H1 (cell line): ENCODE data around the gene SIM2. TPM values are rescaled to one million over a fixed set of nuclear protein-coding genes. Genes with fewer than 3 reads are reported as not detected.

ENCODE experiments used
- CTCF ChIA-PET: fragments of 300-600 bp; sonication (Branson Sonifier 250); formaldehyde crosslinking; loops from one replicate; lab custom pipeline; 2021; ENCODE audit not compliant: partially characterized antibody; lab: Charles Lee
- POLR2A ChIA-PET: fragments of 300-600 bp; sonication (Branson Sonifier 250); formaldehyde crosslinking; loops from one replicate; lab custom pipeline; 2021; ENCODE audit warnings: inconsistent platforms; ENCODE audit not compliant: partially characterized antibody; lab: Charles Lee
- DNase-seq, 2 experiments: peaks; one replicate each; pipeline versions ENCODE4 v3.0.0 to v3.0.0-alpha.2; 2010 to 2022; ENCODE audit warnings: low spot score in 2 of 2, low read depth in 1 of 2, mixed read lengths in 1 of 2
- FAIRE-seq: peaks from 2 replicates; lab custom pipeline; 2011; peaks lifted over from hg19 to GRCh38; lab: Jason Lieb, UNC
- H2AFZ ChIP-seq: 2 replicates; pipeline ENCODE4 v1.8.1; 2012; ENCODE audit warnings: low read length, inconsistent platforms
- H2AK5ac ChIP-seq: 2 replicates; pipeline ENCODE4 v1.6.1; 2013; ENCODE audit warnings: low read depth, low read length
- H2BK120ac ChIP-seq: replicated peaks from 2 replicates; pipeline ENCODE3; 2013; ENCODE audit warnings: low read depth, low read length, inconsistent platforms
- H2BK12ac ChIP-seq: 2 replicates; pipeline ENCODE4 v1.6.1; 2013; ENCODE audit warnings: low read depth, low read length
- H2BK15ac ChIP-seq: 2 replicates; pipeline ENCODE4 v1.6.1; 2013; ENCODE audit warnings: low read length
- H2BK20ac ChIP-seq: 2 replicates; pipeline ENCODE4 v1.6.1; 2013; ENCODE audit warnings: low read length
- H2BK5ac ChIP-seq: 2 replicates; pipeline ENCODE4 v1.6.1; 2013; ENCODE audit warnings: low read depth, low read length
- H3K14ac ChIP-seq: 2 replicates; pipeline ENCODE4 v1.6.1; 2013; ENCODE audit warnings: inconsistent platforms; ENCODE audit not compliant: insufficient read length
- H3K18ac ChIP-seq: 2 replicates; pipeline ENCODE4 v1.6.1; 2013; ENCODE audit warnings: low read length; ENCODE audit errors: extremely low read depth
- H3K23ac ChIP-seq: 2 replicates; pipeline ENCODE4 v1.6.1; 2013; ENCODE audit warnings: inconsistent platforms; ENCODE audit not compliant: insufficient read length
- H3K23me2 ChIP-seq: 2 replicates; pipeline ENCODE4 v1.6.1; 2013; ENCODE audit warnings: low read depth, low read length
- H3K27ac ChIP-seq: 2 replicates; pipeline ENCODE4 v1.6.1; 2011; ENCODE audit warnings: low read depth, low read length, inconsistent platforms
- H3K27me3 ChIP-seq, 4 experiments: replicated peaks in 1 of 4; 1 replicate in 1 of 4; 2 replicates in 3 of 4; pipeline versions ENCODE4 v1.6.1 to v1.8.1; 2011 to 2013; ENCODE audit warnings: low read length in 3 of 4, mild to moderate bottlenecking in 3 of 4, inconsistent platforms in 2 of 4, mixed read lengths in 2 of 4, moderate library complexity in 1 of 4; ENCODE audit not compliant: control insufficient read depth in 3 of 4, insufficient read depth in 3 of 4; ENCODE audit errors: extremely low read depth in 1 of 4
- H3K36me3 ChIP-seq, 4 experiments: 2 replicates each; pipeline versions ENCODE4 v1.6.1 to v1.8.1; 2011 to 2013; ENCODE audit warnings: mild to moderate bottlenecking in 4 of 4, low read length in 3 of 4, moderate library complexity in 2 of 4, control low read depth in 1 of 4, inconsistent platforms in 1 of 4; ENCODE audit not compliant: insufficient read depth in 4 of 4, control insufficient read depth in 2 of 4
- H3K4ac ChIP-seq: replicated peaks from 2 replicates; pipeline ENCODE3; 2013; ENCODE audit warnings: low read length, low read depth, mixed read lengths, inconsistent platforms; ENCODE audit not compliant: insufficient read length
- H3K4me1 ChIP-seq, 4 experiments: replicated peaks in 1 of 4; 1 replicate in 1 of 4; 2 replicates in 3 of 4; pipeline versions ENCODE4 v1.6.1 to v1.8.1; 2011 to 2013; ENCODE audit warnings: low read length in 3 of 4, inconsistent platforms in 2 of 4, mixed read lengths in 1 of 4; ENCODE audit not compliant: insufficient read depth in 4 of 4, control insufficient read depth in 3 of 4
- H3K4me2 ChIP-seq, 2 experiments: 2 replicates each; pipeline versions ENCODE4 v1.6.1 to v1.8.1; 2011 to 2013; ENCODE audit warnings: low read depth in 2 of 2, low read length in 2 of 2, control low read depth in 1 of 2, inconsistent platforms in 1 of 2, mild to moderate bottlenecking in 1 of 2; ENCODE audit not compliant: insufficient read depth in 1 of 2
- H3K4me3 ChIP-seq, 4 experiments: fragments of 200-600, 300-600 bp in 1 of 4; sonication (generic), shearing (Covaris generic), sonication (Bioruptor Twin) in 1 of 4; 2 replicates each; pipeline versions ENCODE4 v1.5.1 to v1.8.1; 2011 to 2016; ENCODE audit warnings: low read length in 4 of 4, low read depth in 3 of 4, control low read depth in 2 of 4, inconsistent platforms in 2 of 4, mild to moderate bottlenecking in 2 of 4, mixed read lengths in 1 of 4, moderate library complexity in 1 of 4; ENCODE audit not compliant: insufficient read depth in 2 of 4; ENCODE audit errors: extremely low read depth in 1 of 4
- H3K56ac ChIP-seq: replicated peaks from 2 replicates; pipeline ENCODE3; 2013; ENCODE audit warnings: low read depth, mild to moderate bottlenecking, mixed read lengths, low read length, inconsistent platforms; ENCODE audit not compliant: insufficient read length
- H3K79me1 ChIP-seq: 2 replicates; pipeline ENCODE4 v1.6.1; 2013; ENCODE audit warnings: low read depth, low read length, control low read depth
- H3K79me2 ChIP-seq, 2 experiments: 2 replicates each; pipeline versions ENCODE4 v1.6.1 to v1.8.1; 2012 to 2013; ENCODE audit warnings: low read length in 2 of 2, mild to moderate bottlenecking in 2 of 2, inconsistent platforms in 1 of 2; ENCODE audit not compliant: insufficient read depth in 2 of 2, control insufficient read depth in 1 of 2
- H3K9ac ChIP-seq, 4 experiments: replicated peaks in 1 of 4; 1 replicate in 1 of 4; 2 replicates in 3 of 4; pipeline versions ENCODE4 v1.6.1 to v1.8.1; 2011 to 2013; ENCODE audit warnings: low read depth in 3 of 4, low read length in 3 of 4, control low read depth in 2 of 4, mild to moderate bottlenecking in 2 of 4, moderate library complexity in 2 of 4, inconsistent platforms in 1 of 4; ENCODE audit errors: extremely low read depth in 1 of 4
- H3K9me3 ChIP-seq, 2 experiments: 2 replicates each; pipeline versions ENCODE4 v1.6.1 to v1.8.1; 2012 to 2013; ENCODE audit warnings: mild to moderate bottlenecking in 2 of 2, moderate library complexity in 2 of 2, control low read depth in 1 of 2, inconsistent platforms in 1 of 2, low read depth in 1 of 2, low read length in 1 of 2, mixed read lengths in 1 of 2; ENCODE audit not compliant: insufficient read depth in 2 of 2
- H4K20me1 ChIP-seq, 2 experiments: replicated peaks in 1 of 2; 2 replicates each; pipeline versions ENCODE3 to v1.8.1; 2011 to 2013; ENCODE audit warnings: inconsistent platforms in 2 of 2, low read length in 2 of 2, mild to moderate bottlenecking in 1 of 2; ENCODE audit not compliant: insufficient read depth in 2 of 2, control insufficient read depth in 1 of 2
- H4K5ac ChIP-seq: 2 replicates; pipeline ENCODE4 v1.6.1; 2013; ENCODE audit warnings: low read length, low read depth, mixed read lengths, inconsistent platforms; ENCODE audit not compliant: insufficient read length
- H4K8ac ChIP-seq: 2 replicates; pipeline ENCODE4 v1.8.0; 2013; ENCODE audit warnings: mild to moderate bottlenecking, moderate library complexity, low read length, inconsistent platforms; ENCODE audit not compliant: insufficient read depth; ENCODE audit errors: extremely low read depth
- H4K91ac ChIP-seq: replicated peaks from 2 replicates; pipeline ENCODE3; 2013; ENCODE audit warnings: low read length, mixed read lengths, inconsistent platforms; ENCODE audit not compliant: insufficient read length
- RFX5 ChIP-seq: IDR thresholded peaks from 2 replicates; pipeline ENCODE4 v1.6.1; 2011; ENCODE audit warnings: low read depth, low read length, improper control_type of control experiment, borderline replicate concordance
- WGBS, 2 experiments: shearing (Covaris generic) in 1 of 2; methylation state at CpG; one replicate each; pipeline versions ENCODE4 v1.1.6 to v1.1.7; 2013 to 2015; ENCODE audit warnings: low lambda C conversion rate in 2 of 2, mixed read lengths in 2 of 2, inconsistent platforms in 1 of 2, low coverage in 1 of 2, missing lambda C conversion rate in 1 of 2; ENCODE audit not compliant: insufficient replicate concordance in 2 of 2, insufficient coverage in 1 of 2, insufficient read length in 1 of 2; ENCODE audit errors: extremely low coverage in 1 of 2, missing lambda C conversion rate in 1 of 2; 5-methylcytosine and 5-hydroxymethylcytosine counted together
- polyA plus RNA-seq, 7 experiments: library from polyadenylated mRNA; depleted of rRNA in 3 of 7; stranded (reverse) in 5 of 7; unstranded in 2 of 7; fragments of >200 nt in 5 of 7; fragments of 200-250 nt in 2 of 7; gene quantifications; 1 replicate in 5 of 7; 2 replicates in 1 of 7; 4 replicates in 1 of 7; pipeline versions ENCODE4 v1.2.1 to v1.2.3, GENCODE V29; 2011 to 2013; ENCODE audit warnings: missing spikeins in 2 of 7, mixed read lengths in 2 of 7
- total RNA-seq: library from RNA; stranded (reverse); fragmentation: NEBNext Ultra II Directional; extraction: Animal tissue kit (Norgen Biotek cat#: 25700); gene quantifications from 2 replicates; pipeline ENCODE4 v1.2.1, GENCODE V29; 2021

The SIM2 gene
- total and polyA plus RNA-seq, 2 of the 8 experiments (the other 6 are each of a cell fraction or from before 2014, with no cell fraction given): 0.05 to 0.26 TPM

- H3K27ac ChIP-seq: no peak overlapping the region
- H3K23ac ChIP-seq: no peak overlapping the region
- H3K23me2 ChIP-seq: no peaks in the 10 kb centered on the region
- no peaks in the 10 kb centered on the region for H3K79me2 ChIP-seq
- H2BK20ac ChIP-seq: peak overlapping the region; percentile 43; the same call in 1 of the 2 replicates
- no peak overlapping the region for H3K14ac ChIP-seq
- no peak overlapping the region for H3K4me3 ChIP-seq
- no peak overlapping the region for H2BK12ac ChIP-seq
- POLR2A ChIA-PET: no interaction called here
- no peak overlapping the region for H4K8ac ChIP-seq
- no peak overlapping the region for H2BK15ac ChIP-seq
- no peak overlapping the region for H3K4me2 ChIP-seq
- H3K36me3 ChIP-seq: no peaks in the 10 kb centered on the region; a peak in 1 of 8 replicates
- no peak overlapping the region for H2AK5ac ChIP-seq
- H3K56ac ChIP-seq: no peak overlapping the region
- no peak overlapping the region for H2BK5ac ChIP-seq
- no peak overlapping the region for H2BK120ac ChIP-seq
- H3K4me1 ChIP-seq: peaks cover 0 to 3% (median 1%) of the 10 kb centered on the region in 4 experiments; a peak in 5 of 7 replicates
- no peak overlapping the region for H2AFZ ChIP-seq
- no peaks in the 10 kb centered on the region for H4K20me1 ChIP-seq
- no peak for FAIRE-seq
- CTCF ChIA-PET: interaction anchor here (0.6 to 1.4 kb wide), 6 partner anchors 11 to 153 kb away, joined by 3 to 5 read pairs (median 3); no protein-coding TSS in a partner anchor
- no peak overlapping the region for H3K4ac ChIP-seq
- no peak overlapping the region for H3K18ac ChIP-seq
- peaks cover 7 to 9% of the 10 kb centered on the region in 2 experiments for H3K9me3 ChIP-seq
- H3K79me1 ChIP-seq: no peaks in the 10 kb centered on the region
- no peak overlapping the region for H4K5ac ChIP-seq
- no peak overlapping the region for H3K9ac ChIP-seq
- no peaks in the 10 kb centered on the region for H3K27me3 ChIP-seq
- 95% methylated on average over 8 of the region's 8 CpGs; no CpG with 5 or more reads in 1 of the 2 experiments for WGBS, 2 experiments
- no peak overlapping the region for H4K91ac ChIP-seq
- no peak for DNase-seq
- TF ChIP-seq RFX5: no peak
Observed at GRCh38 chr21:36783612-36784374, 84.9 kb downstream of the SIM2 start.
